Measurements from ENCODE around the gene ANGPTL4.
"Not testable (repeated sequence)": the region's sequence is repeated elsewhere in the genome, so short reads cannot be mapped to it uniquely, and the experiment has no call there.

ANGPTL4 gene

DNA sequence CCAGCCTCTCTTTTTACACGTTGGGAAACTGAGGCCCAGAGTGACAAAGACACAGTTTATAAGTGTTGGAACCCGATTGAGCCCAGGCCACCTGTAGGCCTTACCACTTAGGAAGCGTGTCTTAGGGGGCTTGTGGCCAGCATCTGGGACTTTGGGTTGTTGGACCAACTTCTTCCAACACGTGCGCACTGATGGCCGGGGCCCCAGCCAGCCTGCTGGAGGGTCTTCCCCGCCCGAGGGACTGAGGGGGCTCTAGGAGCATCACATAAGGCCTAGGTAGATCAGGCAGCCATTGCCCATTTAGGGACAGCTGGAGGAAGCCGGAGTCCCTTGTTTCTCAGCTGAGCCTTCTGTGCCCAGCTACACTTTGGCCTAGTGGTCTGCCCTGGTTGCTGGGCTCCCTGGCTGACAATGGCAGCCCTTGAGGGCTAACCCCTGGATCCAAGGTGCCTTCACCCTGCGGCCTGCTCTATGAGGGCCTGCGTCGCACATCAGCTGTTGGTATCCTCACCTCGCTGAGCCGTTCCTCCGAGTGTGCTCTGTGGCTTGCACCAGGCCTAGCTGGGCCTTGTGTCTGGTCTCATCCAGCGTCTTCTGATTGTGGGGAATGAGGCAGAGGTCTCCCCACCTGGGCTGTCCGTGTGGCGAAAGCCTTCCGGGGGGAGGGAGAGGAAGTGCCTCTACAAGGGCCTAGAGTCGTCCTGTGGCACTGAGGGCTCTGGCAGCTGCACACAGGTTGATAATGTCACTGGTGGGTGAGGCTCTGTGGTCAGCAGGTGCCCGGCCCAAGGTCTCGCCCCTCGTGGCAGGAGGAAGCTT lies 27.5 kb downstream of the ANGPTL4 start:
- no peak for DNase-seq

DNA sequence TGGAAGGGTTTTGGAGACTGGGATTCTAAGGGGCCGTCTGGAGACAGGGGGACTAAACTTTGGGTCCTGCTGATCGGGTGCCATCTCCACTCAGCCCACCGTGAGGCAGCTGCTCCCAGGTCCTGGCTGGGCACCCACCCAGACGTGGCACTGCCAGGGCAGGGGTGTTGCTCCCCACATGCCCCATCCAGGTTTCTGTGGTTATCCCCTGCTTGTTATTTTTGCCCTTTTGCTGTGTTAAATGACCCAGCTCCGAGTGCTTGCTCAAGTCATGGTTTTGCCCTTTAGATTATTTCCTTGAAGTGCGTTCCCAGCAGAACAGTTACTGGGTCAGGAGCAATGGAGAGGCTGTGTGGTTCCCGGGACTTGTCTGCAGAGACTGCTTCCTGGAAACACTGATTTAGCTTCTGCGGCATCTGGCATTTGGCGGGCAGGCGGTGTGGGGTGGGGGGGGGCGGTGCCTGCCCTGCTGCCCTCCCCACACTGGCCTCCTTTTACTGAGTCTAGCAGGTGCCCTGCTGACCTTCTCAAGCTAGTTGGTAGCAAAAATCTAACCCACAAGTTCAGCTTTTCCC lies 28.1 kb downstream of the ANGPTL4 start:
- no peak for DNase-seq

DNA sequence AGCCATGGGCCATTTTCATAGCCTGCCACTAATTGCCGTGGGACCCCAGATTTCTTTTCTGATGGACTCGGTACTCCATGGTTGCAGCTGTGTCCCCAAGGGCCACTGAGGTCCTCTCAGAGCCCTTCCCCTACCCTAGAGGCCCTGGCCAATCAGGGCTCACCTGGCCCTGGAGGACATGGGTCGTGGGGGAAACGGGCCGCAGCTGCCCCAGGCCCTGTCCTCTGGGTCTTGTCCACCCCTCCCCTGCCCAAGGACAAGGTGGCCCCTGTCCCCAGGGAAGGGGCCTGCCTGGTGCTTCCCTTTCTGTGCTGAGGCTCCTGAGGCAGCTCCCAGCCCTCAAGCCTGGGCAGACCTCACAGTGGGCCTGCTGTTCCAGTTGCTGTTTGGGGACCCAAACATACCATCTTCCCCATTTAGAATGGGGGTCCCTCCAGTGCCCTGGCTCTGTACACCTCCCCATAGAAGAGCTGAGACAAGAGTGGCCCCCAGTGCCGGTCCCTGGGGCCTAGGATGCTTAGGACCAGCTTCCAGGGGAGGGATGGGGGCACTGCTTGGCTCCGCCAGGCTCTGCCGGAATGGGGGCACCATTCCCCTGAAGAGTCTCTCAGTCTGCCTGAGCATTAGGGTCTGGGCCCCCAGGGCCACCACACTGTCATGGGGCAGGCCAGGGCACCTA lies 29.4 kb downstream of the ANGPTL4 start:
- DNase-seq = no peak

DNA sequence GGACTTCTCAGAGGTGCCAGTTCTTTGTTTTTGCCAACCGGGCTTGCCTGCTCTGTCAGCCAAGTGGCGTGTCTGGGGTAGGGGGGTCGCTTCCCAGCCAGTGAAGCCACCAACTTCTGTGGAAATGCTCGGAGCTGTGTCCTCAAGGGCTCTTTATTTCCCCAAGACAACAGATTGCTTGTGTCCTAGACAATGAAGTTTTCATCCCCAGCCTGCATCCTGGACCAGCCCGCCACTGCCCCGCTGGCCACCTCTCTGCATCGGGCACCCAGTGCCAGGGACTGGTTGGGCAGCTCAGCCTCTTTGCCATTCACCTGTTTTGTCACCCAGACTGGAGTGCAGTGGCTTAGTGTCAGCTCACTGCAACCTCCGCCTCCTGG lies 29.9 kb downstream of the ANGPTL4 start:
- DNase-seq = no peak

DNA sequence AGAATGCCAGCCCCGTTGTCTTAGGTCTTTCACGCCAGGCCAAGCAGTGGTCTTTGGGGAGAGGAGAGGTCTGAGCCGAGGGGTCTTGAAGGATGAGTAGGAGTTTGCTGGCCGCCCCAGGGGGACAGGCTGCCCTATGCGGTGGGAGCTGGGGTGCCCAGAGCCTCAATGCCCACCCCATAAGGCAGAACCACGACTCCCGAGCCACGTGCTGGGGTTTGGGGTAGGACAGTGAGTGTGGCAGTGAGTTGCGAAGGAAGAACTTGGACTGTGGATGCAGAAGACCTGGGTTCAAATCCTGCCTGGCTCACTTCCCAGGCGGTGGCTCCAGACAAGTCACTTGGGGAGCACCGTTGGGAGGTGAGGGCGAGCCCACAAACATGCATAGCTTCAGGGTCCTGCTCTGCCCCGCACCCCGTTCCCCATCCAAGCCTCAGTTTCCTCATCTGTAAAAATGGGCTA lies 31.7 kb downstream of the ANGPTL4 start:
- DNase-seq = no peak

DNA sequence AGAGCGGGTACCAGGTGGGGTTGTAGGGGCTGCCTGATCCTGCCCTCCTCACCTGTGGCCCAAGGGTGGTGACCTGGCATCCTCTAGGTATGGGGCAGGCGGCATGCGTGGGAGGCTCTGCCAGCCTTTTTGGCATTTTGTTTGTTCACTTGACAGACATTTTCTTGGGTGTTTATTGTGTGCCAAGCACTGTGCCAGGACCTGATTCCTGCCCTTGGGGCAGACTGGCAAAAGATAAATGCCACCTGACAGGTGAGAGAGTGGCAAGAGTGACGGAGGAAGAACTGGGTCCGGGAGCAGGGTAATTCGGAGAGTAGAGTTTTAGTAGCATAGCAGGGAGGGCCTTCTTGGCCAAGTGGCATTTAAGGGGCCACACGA lies 32.2 kb downstream of the ANGPTL4 start:
- DNase-seq = no peak

DNA sequence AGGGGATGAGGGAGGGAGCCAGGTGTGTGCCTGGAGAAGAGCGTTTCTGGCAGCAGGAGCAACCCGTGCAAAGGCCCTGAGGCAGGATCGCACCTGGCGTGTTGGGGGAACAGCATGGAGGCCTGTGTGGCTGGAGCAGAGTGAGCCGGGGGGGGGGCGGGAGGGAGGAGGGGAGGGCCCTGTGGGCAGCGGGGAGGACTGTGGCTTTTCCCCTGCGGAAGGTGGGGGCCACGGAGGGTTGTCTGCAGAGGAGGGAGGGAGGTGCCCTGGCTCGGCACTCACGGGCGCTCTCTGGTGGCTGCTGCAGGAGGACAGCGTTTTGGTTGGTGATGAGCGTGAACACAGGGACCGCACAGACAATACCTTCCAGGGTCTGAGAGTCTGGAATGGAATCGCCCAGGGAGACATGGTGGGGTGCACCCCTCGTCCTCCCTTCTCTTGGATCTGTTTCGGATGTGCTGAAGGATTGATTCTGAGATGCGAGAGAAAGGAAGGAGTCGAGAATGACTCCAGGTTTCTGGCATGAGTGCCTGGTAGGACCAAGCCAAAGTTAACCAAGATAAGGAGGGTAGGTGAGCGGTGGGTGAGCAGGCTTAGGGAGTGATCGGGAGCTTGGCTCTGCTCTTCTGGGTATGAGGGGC lies 32.7 kb downstream of the ANGPTL4 start:
- DNase-seq = peak; percentile 25 to 52 (median 32)

DNA sequence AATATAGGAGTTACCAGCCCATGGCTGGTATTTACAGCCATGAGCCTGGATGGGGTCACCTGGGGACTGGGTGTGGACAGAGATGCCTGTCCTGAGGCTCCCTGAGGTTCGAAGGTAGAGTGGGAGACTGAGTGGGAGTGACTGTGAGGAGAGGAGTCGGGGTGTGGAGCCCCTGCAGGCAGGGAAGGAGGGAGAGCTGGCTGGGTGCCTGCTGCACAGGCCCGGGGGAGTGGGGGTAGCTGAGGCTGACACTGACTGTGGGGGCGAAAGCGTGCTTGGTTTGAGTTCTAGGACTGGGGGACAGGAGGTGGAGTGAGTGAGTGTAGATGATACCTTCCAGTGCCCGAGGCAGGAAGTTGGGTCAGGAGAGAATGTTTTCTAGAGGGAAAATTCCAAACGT lies 33.3 kb downstream of the ANGPTL4 start:
- no peak for DNase-seq

DNA sequence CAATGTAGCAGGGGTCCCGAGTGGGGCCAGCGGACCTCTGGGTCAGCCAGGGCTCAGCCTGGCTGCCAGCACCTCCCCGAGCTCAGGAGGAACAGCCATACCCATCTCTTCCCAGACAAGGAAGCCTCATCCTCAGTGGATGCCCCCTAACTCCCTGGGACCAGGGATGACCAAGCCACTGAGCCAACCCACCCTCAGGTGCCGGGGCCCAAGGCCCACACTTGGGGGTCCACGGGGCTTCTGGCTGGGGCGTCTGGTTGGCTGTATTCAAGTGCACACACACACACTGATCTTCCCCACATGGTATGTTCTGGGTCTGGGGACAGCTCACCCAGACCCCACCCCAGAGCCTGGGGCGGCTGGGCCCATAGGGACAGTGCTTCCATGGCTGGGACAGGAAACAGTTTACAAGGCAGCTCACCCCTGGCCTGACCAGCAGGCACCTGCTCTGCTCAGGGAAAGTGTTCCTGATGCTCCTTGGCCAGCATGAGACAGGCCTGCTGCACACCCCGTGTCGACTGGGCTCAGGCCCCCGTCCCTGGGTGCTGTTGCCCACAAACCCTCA lies 33.9 kb downstream of the ANGPTL4 start:
- DNase-seq = no peak

DNA sequence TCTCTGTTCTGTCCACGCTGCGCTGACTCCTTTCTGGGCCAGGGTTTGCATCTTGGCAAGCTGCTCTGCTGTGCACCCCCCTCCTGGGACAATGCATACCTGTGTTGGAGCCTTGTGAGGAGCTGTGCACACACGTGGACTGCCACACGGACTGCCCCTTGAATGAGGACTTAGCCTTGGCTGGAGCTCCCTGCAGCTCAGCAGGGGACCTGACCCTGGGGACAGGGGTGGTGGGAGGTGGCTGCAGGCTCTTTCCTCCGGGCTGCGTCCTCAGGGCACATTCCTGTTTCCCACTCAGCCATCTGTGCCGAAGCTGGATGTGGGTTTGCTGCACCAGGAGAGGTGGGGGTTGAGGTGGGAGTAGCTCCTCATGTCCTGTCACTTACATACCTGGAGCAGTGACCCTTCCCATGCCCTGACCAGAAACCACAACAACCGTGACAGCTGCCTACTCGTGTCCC lies 34.4 kb downstream of the ANGPTL4 start:
- DNase-seq = no peak

DNA sequence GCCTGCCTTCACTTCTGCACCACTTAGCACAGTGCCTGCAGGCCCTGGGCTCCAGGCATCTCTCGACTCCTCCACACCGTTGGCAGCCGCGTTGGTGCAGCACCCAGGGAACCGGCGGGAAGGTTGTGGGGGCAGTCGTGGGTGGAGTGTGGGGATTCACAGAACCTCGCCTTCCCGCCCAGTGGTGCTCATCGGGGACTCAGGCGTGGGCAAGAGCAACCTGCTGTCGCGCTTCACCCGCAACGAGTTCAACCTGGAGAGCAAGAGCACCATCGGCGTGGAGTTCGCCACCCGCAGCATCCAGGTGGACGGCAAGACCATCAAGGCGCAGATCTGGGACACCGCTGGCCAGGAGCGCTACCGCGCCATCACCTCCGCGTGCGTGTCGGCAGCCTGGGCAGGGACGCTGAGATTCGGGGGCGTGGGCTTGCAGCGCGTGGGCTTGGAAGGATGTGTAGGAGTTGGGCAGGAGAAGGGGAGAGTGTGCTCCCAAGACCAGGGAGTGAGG lies 35.8 kb downstream of the ANGPTL4 start:
- no peak for DNase-seq

DNA sequence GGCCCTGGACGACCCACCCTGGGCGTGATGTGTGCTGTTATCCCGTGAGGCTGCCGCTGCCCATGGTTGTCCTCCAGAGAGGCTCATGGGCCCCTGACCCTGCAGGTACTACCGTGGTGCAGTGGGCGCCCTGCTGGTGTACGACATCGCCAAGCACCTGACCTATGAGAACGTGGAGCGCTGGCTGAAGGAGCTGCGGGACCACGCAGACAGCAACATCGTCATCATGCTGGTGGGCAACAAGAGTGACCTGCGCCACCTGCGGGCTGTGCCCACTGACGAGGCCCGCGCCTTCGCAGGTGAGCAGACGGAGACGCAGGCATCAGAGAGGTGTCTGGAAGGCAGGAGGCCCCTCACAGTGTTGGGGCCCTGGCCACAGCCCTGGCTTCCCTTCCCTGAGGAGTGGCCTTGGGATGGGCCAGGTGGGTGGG lies 38.0 kb downstream of the ANGPTL4 start:
- DNase-seq = no peak

DNA sequence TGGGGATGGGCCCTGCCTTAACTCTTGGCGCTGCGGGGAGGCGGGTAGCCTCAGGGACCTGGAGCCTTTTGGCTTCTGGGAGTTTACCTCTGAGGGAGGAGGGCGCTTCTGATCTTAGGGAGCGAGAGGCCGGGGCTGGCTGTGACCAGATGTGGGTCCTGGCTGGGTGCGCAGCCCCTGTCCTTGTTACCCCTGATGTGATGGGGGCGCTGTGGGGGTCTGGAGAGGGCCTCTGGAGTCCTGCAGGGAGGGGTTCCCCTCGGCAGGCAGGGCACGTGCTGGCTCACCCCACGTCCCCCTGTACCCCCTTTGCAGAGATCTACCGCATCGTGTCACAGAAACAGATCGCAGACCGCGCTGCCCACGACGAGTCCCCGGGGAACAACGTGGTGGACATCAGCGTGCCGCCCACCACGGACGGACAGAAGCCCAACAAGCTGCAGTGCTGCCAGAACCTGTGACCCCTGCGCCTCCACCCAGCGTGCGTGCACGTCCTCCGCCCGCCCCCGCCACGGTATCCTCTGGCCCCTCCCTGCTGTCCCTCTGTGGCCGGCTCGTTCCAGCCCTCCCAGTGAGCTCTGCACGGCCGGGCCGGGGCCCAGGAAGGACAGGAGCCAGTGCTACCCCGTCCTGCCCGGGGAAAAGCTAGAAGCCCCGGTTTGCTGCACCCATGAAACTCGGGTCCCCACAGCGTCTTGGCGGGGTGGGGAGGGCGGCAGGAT lies 39.3 kb downstream of the ANGPTL4 start:
- no peak for DNase-seq

DNA sequence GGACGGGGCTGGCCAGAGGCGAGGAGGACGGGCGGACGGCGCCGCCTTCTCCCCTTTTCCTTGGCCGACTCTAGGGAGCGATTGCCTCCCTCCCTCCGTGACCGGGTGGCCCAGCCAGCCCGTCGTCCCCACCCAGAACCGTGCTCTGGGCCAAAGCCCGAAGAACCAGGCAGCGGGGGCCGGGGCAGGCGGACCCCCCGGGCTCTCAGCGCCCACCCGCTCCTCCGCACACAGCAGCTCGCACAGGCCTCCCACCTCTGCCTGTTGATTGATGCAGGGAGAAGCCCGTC lies 39.8 kb downstream of the ANGPTL4 start:
- DNase-seq = no peak

DNA sequence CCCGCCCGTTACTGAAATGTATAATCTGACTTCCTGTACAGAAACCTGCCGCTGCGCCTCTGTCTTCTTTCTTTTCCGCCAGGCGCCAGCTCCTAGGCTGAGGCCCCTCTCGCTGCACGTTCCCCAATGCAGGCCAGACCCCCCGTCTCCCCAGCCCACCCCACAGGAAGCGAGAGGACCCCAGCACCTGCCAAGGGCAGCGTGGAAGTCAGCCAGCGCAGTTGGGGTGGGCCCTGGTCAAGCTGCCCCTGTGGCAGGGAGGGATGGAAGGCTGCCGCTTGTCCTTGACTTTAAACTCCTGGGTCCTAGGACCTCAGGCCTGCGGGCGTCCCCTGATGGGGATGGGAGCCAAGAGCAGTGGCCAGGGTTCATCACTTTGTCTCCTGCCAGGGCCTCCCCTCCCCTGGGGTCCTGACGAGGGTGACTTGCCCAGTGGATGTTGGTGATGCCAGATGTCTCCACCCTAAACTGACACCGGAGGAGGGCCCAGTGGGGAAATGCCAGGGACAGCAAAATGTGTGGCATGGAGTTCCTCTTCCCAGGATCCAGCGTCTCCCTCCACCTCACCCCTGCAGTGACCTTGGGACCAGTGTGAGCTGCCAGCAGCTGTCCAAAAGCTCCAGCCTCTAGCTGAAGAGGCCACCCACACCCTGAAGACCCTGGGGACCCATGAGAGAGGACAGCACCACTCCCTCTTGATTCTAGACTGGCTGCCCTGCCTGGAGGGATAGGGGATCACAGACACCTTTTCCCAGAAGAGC lies 40.6 kb downstream of the ANGPTL4 start:
- DNase-seq = no peak

DNA sequence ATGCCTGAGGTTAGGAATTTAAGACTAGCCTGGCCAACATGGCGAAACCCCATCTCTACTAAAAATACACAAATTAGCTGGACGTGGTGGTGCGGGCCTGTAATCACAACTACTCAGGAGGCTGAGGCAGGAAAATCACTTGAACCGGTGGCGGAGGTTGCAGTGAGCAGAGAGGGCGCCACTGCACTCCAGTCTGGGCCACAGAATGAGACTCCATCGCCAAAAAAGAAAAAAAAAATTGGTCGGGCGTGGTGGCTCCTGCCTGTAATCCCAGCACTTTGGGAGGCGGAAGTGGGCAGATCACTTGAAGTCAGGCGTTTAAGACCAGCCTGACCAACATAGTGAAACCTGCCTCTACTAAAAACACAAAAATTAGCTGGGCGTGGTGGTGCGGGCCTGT lies 46.8 kb downstream of the ANGPTL4 start:
- not testable (repeated sequence) for DNase-seq

DNA sequence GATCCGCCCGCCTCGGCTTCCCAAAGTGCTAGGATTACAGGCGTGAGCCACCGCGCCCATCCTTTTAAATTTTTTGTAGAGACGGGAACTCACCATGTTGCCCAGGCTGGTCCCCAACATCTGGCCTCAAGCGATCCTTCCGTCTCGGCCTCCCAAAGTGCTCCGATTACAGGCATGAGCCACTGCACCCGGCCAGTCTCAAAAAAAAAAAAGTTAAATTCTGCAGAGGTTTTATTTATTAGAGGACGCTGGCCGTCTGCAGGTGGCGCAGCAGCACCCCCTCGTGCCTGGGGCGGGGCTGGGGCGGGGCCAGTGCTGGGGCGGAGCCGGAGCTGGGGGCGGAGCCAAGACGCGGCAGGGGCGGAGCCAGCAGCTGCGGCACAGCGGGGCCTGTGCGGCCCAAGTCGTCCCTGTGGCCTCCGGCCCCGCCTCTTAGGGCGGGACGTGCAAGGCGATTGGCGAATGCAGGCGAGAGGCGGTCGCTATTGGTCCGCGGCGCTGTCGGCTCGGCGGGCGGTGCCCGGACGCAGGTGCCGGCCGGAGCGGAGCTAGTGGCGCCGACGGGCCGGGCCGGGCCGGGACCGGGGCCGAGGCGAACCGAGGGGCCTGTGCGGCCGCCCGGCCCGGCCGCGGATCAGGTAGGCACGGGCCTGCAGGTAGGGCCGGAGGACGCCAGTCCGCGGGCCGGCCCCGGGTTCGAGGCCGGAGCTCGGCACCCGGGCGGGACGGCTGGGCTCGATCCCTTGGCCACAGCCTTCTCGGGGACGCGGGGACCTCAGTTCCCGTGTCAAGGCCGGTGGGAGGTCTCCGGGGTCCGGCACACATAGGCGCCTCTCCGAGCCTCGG lies 49.1 kb downstream of the ANGPTL4 start, which contains the start of gene MARCHF2:
MARCHF2 (plus strand) TSS at position 523 of the 846 bp plus-strand sequence. CDS start 8,536 bp downstream, outside the sequence.
- DNase-seq = peak; percentile 89 to 97 (median 93)

DNA sequence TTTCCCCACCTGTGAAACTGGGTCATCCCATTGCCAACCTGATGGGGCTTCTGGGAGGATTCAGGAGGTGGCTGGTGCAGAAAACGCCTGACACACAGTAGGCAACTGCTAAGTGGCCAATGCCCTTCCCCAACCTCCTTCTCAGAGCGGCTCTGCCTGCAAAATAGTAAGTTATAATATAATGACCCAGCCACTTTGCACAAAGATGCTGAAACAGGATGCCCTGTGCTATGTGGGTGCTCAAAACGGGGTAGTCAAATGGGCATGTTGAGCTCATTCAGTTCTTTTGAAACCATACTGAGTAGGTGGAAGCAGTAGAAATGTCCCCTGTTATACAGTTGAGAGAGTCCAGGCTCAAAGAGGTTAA lies 49.7 kb downstream of the ANGPTL4 start:
- no peak for DNase-seq

DNA sequence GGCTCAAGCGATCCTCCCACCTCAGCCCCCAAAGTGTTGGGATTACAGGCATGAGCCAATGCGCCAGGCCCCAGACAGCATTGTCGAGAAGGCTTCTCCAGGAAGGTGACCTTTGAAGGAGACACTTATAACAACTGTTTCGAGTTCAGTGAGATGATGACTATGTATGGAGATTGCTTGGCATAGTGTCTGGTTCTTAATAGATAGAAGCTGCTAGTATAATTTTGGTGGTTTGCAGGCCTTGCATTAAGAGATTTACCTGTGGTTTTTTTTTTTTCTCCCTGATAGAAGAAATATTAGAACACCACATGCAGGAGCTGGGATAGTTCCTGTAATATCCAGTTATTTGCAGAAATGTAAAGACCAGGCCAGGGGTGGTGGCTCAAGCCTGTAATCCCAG lies 52.8 kb downstream of the ANGPTL4 start:
- DNase-seq = no peak
